Activated CD8-positive, alpha-beta T cell treated with anti-CD3 and anti-CD28 coated beads for 36 hours (primary cell): ENCODE measurements around the gene CDH23. TPM values are rescaled to one million over a fixed set of nuclear protein-coding genes. Genes with fewer than 3 reads are reported as not detected.

Source experiments
- ATAC-seq: fragments of 200-7000 bp; cut with Tn5 transposase; one replicate; pipeline ENCODE4 v1.10.0; 2021; ENCODE audit warnings: mild to moderate bottlenecking, moderate library complexity
- CTCF ChIA-PET: fragments of 350-600 bp; sonication (Branson Sonifier 250); formaldehyde crosslinking; loops from one replicate; lab custom pipeline; 2021; ENCODE audit warnings: antibody characterized with exemption; lab: Charles Lee
- POLR2A ChIA-PET: fragments of 350-600 bp; sonication (Branson Sonifier 250); formaldehyde crosslinking; loops from one replicate; lab custom pipeline; 2021; ENCODE audit warnings: antibody characterized with exemption; lab: Charles Lee
- DNase-seq: peaks from one replicate; pipeline ENCODE4 v3.0.0-alpha.2; 2020
- H3K27ac Mint-ChIP-seq: one replicate; pipeline ENCODE4 v1.8.0; 2021; ENCODE audit warnings: mild to moderate bottlenecking, mixed read lengths
- H3K27me3 Mint-ChIP-seq: one replicate; pipeline ENCODE4 v1.8.0; 2021; ENCODE audit warnings: mixed read lengths
- H3K36me3 Mint-ChIP-seq: one replicate; pipeline ENCODE4 v1.8.0; 2021; ENCODE audit warnings: low read depth, mixed read lengths
- H3K4me1 Mint-ChIP-seq: one replicate; pipeline ENCODE4 v1.8.0; 2021; ENCODE audit warnings: low read depth, mixed read lengths
- H3K4me3 Mint-ChIP-seq: one replicate; pipeline ENCODE4 v1.8.0; 2021; ENCODE audit warnings: mild to moderate bottlenecking, moderate library complexity, mixed read lengths
- H3K9me3 Mint-ChIP-seq: one replicate; pipeline ENCODE4 v1.8.0; 2021; ENCODE audit warnings: mixed read lengths
- intact Hi-C: fragments of 100-400 bp; cut with micrococcal nuclease; formaldehyde crosslinking; loops from one replicate; pipeline ENCODE4 v1.10.0; 2022
- total RNA-seq, 2 experiments: library from RNA; stranded (reverse); gene quantifications; one replicate each; pipeline ENCODE4 v1.2.3, GENCODE V29; 2021
- TF ChIP-seq, protein P1 (sequence below): fragments of 200-600 bp; IDR thresholded peaks from one replicate; pipeline ENCODE4 v1.8.0; 2022; ENCODE audit warnings: antibody characterized with exemption, mild to moderate bottlenecking

The CDH23 gene
- total RNA-seq, 2 experiments from 2014 or later, result 2.4 to 2.7 TPM

DNA sequence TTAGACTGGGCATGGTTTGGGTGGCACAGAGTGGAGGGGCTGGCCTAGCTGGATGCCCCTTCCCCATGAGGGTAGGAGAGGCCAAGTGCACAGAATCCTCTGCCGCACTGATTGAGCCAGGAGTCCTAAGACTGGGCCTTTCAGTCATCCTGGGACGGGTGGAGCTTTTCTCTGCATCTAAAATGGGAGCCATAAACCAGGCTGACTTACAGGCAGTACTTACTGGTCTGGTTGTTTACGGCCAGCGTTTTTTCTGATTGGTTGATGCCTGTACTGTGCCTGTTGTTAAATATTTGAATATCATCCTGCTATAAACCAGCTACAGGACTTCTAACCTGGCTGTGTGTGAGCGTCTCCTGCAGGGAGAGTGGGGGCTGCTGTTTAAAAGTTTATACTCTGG is 107.8 kb downstream of the CDH23 start:
- ChIA-PET POLR2A (no interaction called here), CTCF (no interaction called here)
- H3K4me1 Mint-ChIP-seq, result no peaks in the 10 kb centered on the region
- ATAC-seq (no peak), DNase-seq (no peak)
- TF ChIP-seq, protein P1, sequence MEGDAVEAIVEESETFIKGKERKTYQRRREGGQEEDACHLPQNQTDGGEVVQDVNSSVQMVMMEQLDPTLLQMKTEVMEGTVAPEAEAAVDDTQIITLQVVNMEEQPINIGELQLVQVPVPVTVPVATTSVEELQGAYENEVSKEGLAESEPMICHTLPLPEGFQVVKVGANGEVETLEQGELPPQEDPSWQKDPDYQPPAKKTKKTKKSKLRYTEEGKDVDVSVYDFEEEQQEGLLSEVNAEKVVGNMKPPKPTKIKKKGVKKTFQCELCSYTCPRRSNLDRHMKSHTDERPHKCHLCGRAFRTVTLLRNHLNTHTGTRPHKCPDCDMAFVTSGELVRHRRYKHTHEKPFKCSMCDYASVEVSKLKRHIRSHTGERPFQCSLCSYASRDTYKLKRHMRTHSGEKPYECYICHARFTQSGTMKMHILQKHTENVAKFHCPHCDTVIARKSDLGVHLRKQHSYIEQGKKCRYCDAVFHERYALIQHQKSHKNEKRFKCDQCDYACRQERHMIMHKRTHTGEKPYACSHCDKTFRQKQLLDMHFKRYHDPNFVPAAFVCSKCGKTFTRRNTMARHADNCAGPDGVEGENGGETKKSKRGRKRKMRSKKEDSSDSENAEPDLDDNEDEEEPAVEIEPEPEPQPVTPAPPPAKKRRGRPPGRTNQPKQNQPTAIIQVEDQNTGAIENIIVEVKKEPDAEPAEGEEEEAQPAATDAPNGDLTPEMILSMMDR, result no peak
- no peaks in the 10 kb centered on the region for H3K9me3 Mint-ChIP-seq
- H3K27me3 Mint-ChIP-seq, result no peaks in the 10 kb centered on the region
- intact Hi-C loops, result no loop called here
- no peak overlapping the region for H3K27ac Mint-ChIP-seq
- no peak overlapping the region for H3K4me3 Mint-ChIP-seq
- no peaks in the 10 kb centered on the region for H3K36me3 Mint-ChIP-seq

DNA sequence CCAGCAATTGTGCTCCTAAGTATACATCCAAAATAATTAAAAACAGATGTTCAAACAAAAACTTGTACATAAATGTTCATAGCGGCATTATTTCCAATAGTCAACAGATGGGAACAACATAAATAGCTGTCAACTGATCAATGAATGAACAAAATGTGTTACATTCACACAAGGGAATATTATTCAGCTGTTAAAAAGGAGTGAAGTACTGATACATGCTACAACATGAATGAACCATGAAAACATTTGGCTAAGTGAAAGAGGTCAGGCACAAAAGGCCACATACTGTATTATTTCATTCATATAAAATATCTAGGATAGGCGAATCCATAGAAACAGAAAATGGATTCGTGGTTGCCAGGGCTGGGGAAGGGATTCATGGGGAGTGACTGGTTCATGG is 109.1 kb downstream of the CDH23 start:
- POLR2A ChIA-PET, result no interaction called here
- CTCF ChIA-PET, result interaction anchor here (1.3 kb wide), 1 partner anchor 64 kb away, joined by 3 read pairs; no protein-coding TSS in a partner anchor
- intact Hi-C loops, result no loop called here
- TF ChIP-seq, protein P1, result no peak
- ATAC-seq, result no peak
- Mint-ChIP-seq H3K36me3 (no peaks in the 10 kb centered on the region), H3K9me3 (no peaks in the 10 kb centered on the region), H3K27me3 (no peaks in the 10 kb centered on the region), H3K4me1 (no peaks in the 10 kb centered on the region), H3K27ac (no peak overlapping the region), H3K4me3 (no peak overlapping the region)
- no peak for DNase-seq

DNA sequence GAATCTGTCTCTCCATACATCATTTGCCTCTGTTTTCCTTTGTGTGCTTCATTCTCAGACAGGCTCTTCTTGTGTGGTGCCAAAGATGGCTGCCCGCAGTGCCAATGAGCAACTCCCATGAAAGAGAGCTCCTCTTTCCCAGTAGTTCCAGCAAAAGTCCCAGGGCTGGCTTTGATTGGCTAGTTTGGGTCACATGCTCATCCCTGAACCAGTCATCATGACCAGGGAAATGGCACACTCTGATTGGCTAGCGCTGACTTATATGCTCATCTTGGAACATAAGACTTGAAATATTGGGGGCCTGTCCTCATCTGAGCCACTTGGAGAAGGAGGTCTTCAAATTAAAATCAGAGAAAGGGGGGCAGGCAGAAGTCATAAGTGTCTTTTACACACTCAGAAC is 112.7 kb downstream of the CDH23 start:
- H3K9me3 Mint-ChIP-seq, result no peaks in the 10 kb centered on the region
- no peak overlapping the region for H3K4me3 Mint-ChIP-seq
- H3K4me1 Mint-ChIP-seq, result no peaks in the 10 kb centered on the region
- H3K36me3 Mint-ChIP-seq, result no peaks in the 10 kb centered on the region
- TF ChIP-seq, protein P1, result no peak
- ChIA-PET CTCF (no interaction called here), POLR2A (no interaction called here)
- DNase-seq (no peak), ATAC-seq (no peak)
- H3K27ac Mint-ChIP-seq, result no peak overlapping the region
- intact Hi-C loops, result no loop called here
- H3K27me3 Mint-ChIP-seq, result no peaks in the 10 kb centered on the region

DNA sequence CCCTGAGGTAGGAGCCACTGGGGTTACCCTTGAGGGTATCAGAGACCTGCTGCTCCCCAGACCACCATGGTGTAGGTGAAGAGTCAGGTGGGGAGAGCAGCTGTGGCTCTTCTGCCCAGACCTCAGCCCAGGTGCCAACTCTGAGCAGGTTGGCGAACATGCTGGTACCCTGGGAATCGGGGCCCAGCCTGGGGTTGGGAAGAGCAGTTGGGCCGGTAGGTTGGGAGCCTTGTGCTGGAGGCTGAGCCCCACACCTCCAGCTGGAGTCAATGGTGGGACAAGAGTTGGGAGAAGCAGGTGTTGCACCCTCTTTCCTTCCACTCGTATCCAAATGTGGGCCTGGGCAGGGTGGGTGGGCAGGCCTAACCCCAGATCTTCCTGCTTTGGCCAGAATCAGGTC is 114.5 kb downstream of the CDH23 start:
- Mint-ChIP-seq H3K4me3 (no peak overlapping the region), H3K9me3 (no peaks in the 10 kb centered on the region), H3K27ac (no peak overlapping the region), H3K36me3 (no peaks in the 10 kb centered on the region), H3K4me1 (no peaks in the 10 kb centered on the region), H3K27me3 (no peaks in the 10 kb centered on the region)
- ATAC-seq (no peak), DNase-seq (no peak)
- intact Hi-C loops, result no loop called here
- TF ChIP-seq, protein P1, result no peak
- ChIA-PET POLR2A (no interaction called here), CTCF (interaction anchor here (0.9 kb wide), 1 partner anchor 59 kb away, joined by 3 read pairs; no protein-coding TSS in a partner anchor)

DNA sequence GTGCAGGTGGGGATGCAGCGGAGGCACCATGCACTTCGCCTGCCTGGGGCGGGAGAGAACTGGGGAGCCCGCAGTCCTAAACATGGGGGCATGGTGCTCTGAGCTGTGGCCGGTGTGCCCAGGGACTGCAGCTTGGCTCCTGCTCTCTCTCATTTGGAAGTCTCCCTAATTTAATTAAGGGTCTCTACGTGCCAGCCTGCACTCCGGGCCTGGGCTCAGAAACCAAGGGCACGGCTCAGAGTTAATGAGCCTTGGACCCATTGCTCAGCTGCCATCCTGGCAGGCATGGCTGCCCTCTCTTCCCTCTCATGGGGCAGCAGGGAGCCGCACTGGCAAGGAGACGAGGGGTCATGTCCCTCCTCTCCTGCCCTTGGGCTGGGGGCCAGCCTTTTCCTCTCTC is 115.6 kb downstream of the CDH23 start:
- H3K36me3 Mint-ChIP-seq, result no peaks in the 10 kb centered on the region
- CTCF ChIA-PET, result no interaction called here
- H3K4me1 Mint-ChIP-seq, result no peaks in the 10 kb centered on the region
- H3K27ac Mint-ChIP-seq, result no peak overlapping the region
- no peaks in the 10 kb centered on the region for H3K9me3 Mint-ChIP-seq
- H3K27me3 Mint-ChIP-seq, result no peaks in the 10 kb centered on the region
- POLR2A ChIA-PET, result no interaction called here
- intact Hi-C loops, result no loop called here
- no peak overlapping the region for H3K4me3 Mint-ChIP-seq
- TF ChIP-seq, protein P1, result no peak
- no peak for DNase-seq
- no peak for ATAC-seq
